NCI-H774 (cell line): ENCODE results near the gene PGA3.
A peak's percentile ranks its signal among the peaks of the same experiment; 100 is the strongest.
"Not testable (repeated sequence)": the region's sequence is repeated elsewhere in the genome, so short reads cannot be mapped to it uniquely, and the experiment has no call there.

Experiments
- DNase-seq: peaks from one replicate; lab custom pipeline; 2025; lab: John Stamatoyannopoulos, UW

PGA3 gene

DNA sequence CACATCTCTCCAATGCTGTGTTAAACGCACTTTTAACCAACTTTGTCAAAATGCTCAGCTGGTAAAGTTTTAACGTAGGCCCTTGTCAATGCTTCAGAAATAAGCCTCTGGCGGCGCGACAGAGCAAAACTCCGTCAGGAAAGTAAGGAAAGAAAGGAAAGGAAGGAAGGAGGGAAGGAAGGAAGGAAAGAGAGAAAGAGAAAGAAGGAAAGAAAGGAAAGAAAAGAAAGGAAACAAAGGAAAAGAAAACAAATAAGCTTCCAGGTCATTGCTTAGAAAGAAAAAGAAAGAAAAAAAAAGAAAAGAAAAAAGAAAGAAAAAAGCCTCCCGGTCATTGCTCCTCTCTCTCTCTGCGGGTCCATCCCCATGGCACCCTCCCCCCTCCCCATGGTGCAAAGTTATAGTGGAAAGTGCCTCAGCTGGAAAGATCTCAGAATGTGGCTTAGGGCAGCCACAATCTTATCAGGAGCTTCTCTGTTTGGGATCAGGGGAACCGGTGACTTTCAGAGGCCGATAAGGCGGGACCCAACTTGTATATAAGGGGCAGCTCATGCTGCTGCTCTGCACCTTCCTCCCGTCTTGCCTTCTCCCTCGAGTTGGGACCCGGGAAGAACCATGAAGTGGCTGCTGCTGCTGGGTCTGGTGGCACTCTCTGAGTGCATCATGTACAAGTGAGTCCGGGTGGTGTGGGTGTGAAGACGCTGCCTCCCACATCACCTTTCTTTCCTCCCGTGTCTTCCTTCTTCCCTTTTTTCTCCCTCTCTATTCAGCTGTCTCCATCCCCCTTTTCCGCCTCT, at the start of gene PGA3:
Gene PGA3 (plus strand): TSS at position 566 of the 797 bp plus-strand sequence. CDS start 50 bp downstream, at position 616.
- DNase-seq, result not testable (repeated sequence)

DNA sequence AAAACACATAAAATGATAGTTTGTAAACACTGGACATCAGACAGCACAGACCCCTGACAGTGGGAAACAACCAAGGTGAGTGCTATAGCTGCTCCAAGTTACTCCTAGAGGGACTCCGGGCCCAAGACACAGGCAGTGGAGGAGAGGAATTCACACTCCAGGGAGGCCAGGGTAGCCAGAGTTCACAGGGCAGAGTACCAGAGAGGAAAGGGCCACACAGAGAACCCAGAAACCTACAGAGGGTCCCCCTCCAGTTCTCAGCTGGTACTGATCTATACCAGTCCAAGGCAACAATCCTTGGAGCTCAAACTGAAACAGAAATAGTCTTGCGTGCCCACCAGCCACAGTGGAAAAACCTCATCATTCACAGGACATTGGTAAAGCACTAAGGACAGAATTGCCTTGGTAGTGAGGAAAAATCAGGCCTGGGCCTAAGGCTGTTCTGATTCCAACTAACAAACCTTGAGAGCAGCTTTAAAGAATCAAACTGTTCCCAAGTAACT, 49.7 kb upstream of the PGA3 start:
- DNase-seq, result no peak

DNA sequence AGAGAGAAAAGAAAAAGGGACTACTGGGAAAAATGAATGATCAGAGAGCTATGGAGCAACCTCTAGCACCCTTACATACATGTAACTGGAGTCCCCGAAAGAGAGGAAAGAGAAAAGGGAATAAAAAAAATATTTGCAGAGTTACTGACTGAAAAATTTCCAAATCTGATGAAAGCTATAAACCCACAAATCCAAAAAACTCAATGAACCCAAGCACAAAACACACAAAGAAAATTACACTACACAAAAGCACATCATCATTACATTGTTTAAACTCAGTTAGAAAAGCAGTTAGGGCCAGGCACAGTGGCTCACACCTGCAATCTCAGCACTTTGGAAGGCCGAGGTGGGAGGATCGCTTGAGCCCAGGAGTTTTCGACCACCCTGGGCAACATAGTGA, 48.8 kb upstream of the PGA3 start:
- no peak for DNase-seq

DNA sequence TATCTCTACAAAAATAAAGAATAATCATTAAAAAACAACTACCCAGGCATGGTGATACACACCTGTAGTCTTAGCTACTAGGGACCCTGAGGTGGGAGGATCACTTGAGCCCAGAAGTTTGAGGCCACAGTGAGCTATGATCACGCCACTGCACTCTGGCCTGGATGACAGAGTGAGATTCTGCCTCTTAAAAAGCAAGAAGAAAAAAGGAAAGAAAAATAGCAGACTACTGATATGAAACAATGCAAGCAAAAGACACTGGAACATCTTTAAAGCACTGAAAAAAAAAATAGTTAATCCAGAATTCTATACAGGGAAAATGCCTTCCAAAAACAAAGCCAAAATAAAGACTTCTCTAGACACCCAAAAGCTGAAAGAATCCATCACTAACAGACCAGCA, 48.0 kb upstream of the PGA3 start:
- no peak for DNase-seq

DNA sequence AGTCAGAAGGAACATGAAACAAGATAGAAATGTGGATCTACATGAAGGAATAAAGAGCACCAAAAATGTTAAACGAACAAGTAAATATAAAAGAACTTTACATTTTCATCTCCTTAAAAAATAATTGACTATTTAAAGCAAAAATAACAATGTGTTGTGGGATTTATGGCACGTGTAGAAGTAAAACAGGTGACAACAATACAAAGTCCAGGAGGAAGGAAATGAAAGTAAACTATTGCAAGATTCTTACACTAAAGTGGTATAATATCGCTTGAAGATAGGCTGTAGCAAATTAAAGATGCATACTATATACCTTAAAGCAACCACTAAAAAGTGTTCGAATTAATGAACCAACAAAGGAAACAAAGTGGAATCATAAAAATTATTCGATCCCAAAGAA, 47.6 kb upstream of the PGA3 start:
- no peak for DNase-seq

DNA sequence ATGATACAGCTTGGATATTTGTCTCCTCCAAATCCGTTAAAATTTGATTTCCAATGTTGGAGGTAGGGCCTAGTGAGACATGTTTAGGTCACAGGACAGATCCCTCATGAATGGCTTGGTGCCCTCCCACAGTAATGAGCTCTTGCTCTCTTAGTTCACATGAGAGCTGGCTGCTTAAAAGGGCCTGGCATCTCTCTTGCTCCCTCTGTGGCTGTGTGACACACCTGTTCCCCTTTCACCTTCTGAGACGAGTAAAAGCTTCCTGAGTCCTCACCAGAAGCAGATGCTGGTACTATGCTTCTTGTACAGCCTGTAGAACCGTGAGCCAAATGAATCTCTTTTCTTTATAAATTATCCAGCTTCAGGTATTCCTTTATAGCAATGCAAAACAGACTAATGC, 45.6 kb upstream of the PGA3 start:
- DNase-seq, result no peak

DNA sequence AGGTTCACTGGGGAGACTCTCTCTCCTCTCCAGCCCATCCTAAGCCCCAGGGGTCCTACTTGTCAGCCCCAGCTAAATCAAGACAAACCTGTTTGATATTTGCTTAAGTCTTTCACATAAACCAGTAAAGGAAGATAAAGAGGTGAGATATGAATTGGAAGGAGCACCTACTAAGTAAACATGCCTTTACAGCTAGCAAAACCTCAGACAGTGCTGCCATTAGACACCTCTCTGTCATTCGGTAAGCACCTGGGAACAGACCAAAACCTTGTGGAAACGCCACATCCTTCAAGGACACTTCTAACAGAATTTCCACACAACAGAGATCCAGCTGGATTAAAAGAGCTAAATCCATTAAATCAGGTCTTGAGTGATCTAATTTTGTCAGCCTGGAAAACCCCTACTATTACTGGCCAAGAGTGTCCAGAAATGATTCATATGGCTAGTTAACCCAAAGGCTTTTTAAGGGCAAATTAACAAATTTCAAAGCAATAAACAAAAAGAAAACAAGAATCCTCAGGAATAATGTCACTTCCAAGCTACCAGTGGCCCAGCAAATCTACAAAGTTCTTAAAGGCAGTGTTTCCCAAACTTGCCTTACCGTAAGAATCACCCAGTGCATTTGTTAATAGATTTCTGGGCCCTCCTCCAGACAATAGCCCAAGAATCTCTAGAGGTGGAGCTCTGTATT, 44.5 kb upstream of the PGA3 start:
- no peak for DNase-seq

DNA sequence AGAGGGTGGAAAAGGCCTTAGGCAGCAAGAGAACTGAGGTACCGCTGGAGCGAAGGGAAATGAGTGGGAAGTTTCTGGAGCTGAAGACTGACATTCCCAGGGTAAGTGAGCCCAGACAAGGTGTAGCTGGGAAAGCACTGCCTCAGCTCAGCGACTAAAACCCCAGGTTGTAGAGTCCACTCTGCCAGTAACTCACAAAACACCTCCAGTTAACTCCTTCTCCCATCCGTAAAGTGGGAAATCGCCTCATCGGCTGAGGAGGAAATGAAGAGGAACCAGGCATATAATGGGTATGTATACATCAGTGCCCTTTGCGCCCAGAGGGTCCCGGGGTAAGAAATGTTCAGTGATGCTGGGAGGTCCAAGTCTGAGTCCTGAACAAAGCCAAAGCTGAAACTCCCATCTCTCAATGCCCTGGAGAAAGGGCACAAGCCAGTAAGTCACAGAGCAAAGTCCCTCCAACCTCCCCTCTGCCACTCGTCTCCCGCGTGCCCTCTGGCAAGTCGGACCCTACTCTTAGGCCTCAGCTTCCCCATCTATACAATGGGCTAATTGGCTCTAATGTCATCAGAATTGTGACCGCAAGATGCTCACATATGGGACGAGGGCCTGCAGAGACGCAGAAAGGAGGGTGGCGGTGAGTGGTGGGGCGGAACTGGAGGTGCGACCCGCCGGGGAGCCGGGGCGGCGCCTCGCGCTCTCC, 42.7 kb upstream of the PGA3 start:
- no peak for DNase-seq

DNA sequence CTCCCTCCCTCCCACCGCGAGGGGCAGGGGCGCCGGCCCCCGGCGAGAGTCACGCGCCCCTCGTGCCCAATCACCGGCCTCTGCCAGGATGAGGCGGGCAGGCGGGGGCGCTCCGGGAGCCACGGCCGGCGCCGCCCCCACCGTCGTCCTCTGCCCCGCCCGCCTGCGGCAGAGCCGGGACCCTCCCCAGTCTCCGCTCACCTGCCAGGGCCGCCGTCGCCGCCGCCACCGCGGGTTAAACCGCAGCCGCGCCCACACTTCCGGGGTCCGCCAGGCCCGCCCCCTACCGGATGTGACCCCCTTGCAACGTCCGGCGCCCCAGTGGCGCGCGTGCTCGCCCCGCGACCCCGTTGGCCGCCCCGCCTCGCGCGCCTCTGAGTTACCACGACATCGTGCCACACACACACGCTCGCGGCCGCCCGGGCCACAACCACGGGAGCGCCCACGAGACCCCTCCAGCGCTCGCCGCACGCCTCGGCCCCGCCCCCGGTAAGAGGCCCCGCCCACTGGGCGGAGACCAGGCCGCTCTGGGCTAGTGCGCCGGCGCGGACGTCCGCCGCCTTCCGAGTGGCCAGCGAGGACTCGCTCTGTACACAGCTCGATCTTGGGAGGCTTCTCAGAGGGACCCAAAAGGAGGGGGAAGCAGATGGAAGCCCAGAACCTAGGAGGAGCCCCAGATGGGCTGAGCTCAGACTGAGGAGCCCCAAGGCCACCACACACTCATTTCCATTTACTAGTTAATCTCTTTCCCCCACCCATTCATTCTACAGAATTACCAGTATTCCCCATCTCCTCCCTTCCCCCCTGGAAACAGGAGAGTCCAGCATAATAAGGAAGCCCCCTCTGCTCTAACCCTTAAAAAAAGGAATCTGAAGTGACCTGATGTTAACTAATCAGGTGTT, 41.9 kb upstream of the PGA3 start, which contains the start of gene VPS37C:
Gene VPS37C (minus strand): TSS at position 237 of the 902 bp plus-strand sequence. CDS start 22,597 bp downstream, outside the sequence.
- peak; percentile 92 for DNase-seq

DNA sequence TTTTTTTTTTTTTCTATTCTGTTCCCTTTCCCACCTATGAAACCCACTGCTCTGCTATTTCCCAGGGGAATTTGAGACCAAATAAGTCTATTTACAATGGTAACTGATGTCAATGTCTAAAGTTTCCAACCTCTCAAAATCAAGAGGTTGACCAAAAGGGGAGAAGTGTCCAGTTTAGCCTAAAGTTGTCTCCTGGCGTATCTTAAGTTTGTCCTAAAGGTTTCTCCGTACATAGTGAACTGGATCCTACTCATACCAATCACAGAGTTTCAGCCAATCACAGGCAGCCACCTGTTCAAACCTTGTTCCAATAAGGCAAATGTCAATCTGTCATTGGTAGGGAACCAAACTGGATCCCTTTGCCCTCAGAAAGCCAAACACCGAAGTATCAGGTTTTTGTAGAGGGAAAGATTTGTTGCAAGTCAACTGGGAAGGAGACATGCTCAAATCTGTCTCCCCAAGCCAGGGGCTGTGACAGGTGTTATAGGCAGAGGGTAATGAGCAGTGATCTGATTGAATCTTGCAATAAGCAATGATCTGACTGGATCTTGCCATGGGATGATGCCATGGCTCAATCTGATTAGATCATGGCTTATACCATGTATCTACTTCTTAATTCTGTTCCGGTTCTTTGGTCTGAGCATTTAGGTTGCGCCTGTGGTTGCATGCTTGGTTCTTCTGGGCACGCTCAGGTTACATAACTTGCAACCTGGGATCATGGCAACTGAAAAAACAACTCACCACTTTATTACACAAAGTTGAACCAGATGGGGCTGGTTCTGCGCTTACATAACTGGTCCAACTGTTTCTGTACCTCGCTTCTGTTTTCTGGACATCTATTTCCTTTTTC, 41.0 kb upstream of the PGA3 start:
- DNase-seq, result peak; percentile 64

DNA sequence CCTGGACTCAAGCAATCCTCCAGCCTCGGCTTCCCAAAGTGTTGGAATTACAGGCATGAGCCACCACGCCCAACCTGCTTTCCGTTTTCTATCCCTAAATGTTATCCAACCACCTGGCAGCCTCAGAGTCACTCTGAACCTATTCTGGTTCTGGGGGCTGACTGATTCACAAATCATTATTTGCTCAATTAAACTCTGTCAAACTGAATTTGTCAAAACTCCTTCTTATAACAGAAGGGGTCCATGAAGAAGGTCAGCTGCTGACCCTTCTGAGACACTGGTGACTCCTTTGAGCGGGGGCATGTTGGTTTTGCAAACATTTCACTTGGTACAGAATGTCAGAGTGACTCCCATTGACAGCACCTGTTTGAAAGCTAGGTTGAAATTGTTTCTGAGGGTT, 40.3 kb upstream of the PGA3 start:
- no peak for DNase-seq

DNA sequence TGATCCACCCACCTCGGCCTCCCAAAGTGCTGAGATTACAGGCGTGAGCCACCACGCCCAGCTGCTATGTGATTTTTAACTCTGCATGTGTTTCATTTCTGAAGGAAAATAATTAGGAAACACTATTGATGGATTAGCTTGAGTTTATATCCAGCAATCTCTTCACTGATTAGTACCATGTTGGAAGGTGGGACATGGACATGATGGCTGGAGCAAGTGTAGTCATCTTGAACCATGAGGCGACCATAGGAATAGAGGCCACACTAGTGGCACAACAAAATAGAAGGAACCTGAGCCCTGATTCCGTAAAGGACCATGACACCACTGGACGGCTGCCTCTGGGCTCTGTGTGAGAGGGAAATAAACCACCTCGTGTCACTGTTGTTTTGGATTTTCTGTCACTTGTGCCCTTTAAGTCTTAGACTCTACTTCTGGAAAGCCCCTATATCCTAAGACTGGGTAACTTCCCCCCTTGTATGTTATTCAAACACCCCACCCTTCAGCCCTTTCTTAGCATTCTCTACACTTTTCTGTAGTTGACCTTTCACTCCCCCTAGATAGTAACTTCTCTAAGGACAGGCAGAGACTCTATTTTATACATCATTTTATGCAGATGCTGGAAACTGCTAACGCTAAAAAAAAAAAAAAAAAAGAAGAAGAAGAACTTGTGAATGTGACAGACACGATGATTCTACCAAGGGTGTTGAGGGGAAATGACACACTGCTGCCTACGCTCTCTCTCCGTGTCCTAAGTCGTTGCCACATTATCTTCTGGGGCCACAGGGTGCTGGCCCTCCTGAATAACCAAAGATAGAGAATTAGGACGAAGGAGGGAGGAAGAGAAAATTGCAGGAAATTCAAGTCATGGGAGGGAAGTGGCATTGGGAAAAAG, 39.4 kb upstream of the PGA3 start:
- DNase-seq, result no peak

DNA sequence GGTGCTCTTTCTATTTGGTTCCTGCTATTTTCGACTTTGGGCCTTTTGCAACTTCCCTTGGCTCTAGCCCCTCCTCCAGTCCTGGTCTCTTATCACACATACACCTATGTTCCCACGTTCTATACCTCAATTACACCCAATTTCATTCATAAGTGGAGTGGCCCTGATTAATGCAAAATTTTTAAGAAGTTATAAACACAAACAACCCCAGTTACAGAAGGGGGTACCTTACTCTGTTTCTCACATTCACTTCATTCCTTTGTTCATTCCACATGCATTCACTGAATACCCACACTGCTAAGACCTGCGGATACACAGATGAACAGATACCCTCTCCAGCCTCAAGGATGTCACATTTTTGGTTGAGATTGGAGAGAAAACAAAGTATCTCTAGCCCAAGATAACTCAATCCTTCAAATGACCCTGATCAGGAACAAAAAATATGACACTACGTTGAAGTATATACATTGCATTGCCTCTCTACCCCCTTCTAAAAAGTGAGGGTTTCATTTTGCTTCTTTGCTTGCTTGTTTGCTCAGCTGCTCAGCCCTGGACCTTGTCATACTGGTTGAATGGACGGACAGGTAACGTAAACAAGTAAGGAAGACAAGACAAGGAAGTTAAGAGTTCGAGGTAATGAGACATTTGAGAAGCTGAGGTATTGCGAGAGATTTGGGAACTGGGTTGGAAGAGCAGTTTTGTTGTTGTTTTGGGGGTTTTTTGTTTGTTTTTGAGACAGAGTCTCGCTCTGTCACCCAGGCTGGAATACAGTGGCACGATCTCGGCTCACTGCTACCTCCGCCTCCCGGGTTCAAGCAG, 38.5 kb upstream of the PGA3 start:
- peak; percentile 84 for DNase-seq

DNA sequence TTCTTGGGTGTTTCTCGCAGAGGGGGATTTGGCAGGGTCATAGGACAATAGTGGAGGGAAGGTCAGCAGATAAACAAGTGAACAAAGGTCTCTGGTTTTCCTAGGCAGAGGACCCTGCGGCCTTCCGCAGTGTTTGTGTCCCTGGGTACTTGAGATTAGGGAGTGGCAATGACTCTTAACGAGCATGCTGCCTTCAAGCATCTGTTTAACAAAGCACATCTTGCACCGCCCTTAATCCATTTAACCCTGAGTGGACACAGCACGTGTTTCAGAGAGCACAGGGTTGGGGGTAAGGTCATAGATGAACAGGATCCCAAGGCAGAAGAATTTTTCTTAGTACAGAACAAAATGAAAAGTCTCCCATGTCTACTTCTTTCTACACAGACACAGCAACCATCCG, 37.5 kb upstream of the PGA3 start:
- DNase-seq, result not testable (repeated sequence)

DNA sequence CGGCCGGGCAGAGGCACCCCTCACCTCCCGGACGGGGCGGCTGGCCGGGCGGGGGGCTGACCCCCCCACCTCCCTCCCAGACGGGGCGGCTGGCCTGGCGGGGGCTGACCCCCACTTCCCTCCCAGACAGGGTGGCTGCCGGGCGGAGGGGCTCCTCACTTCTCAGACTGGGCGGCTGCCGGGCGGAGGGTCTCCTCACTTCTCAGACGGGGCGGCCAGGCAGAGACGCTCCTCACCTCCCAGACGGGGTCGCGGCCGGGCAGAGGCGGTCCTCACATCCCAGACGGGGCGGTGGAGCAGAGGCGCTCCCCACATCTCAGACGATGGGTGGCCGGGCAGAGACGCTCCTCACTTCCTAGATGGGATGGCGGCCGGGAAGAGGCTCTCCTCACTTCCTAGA, 37.0 kb upstream of the PGA3 start:
- DNase-seq, result not testable (repeated sequence)

DNA sequence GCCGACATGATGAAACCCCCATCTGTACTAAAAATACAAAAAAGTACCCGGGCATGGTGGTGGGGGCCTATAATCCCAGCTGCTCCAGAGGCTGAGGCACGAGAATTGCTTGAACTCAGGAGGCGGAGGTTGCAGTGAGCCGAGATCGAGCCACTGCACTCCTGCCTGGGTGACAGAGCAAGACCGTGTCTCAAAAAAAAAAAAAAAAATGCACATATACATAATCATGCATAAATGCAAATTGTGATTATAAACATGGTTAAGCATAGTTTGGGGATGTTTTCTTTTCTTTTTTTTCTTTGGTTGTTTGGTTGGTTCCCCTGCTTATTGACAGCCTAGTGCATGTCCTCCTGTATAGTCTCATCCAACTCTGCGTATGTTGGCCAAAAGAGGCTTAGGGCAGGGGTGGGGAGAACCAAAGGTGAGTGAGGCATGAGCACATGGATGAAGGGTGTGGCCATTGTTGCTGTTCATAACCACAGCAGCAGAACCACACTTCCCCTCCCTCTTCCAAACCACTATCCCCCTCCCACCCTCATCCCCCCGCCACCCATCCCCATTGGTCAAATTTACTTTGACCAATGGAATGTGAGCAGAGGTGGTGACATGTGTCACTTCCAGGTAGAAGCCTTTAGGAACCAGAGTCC, 35.1 kb upstream of the PGA3 start:
- no peak for DNase-seq

DNA sequence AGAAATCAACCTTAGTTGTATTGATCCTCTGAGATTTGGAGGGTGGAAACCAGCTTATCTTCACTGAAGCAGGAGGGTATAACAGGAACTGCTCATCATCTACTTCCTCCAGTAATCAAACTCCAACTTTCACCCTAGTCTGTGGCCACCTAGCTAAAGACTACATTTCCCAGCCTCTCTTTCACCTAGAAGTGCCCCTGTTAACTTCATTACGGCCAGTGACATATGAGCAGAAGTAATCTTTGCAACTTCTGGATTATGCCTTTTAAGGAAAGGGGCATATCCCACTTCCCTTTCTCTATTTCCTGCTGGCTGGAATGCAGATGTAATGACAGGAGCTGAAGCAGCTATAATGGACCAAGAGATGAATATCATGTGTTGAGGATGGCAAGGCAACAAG, 34.5 kb upstream of the PGA3 start:
- DNase-seq, result no peak

DNA sequence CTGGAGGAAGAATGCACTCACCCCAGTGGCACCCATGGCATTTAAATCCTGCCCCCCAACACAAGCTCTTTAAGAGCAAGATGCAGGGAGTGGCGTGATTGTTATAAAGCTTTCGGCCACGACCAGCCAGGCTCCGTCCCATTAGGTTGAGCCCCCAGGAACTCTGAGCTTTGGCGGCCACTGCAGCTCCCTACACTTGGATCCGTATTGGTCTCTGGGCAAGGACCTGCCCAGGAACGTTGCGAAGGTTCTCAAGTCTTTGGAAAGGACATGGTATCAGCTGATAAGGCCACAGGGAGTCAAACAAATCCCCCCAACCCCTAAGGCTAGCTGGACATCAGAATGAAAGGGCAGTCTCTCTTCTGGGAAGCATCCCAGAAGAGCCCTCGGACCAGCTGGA, 32.7 kb upstream of the PGA3 start:
- no peak for DNase-seq
